Cortex of kidney (tissue), 1 donor: ENCODE data around the gene HCRTR1.
"Not testable (repeated sequence)": the region's sequence is repeated elsewhere in the genome, so short reads cannot be mapped to it uniquely, and the experiment has no call there.

ENCODE experiments used
- DNase-seq: peaks from one replicate; lab custom pipeline; 2025; lab: John Stamatoyannopoulos, UW

Gene HCRTR1

DNA sequence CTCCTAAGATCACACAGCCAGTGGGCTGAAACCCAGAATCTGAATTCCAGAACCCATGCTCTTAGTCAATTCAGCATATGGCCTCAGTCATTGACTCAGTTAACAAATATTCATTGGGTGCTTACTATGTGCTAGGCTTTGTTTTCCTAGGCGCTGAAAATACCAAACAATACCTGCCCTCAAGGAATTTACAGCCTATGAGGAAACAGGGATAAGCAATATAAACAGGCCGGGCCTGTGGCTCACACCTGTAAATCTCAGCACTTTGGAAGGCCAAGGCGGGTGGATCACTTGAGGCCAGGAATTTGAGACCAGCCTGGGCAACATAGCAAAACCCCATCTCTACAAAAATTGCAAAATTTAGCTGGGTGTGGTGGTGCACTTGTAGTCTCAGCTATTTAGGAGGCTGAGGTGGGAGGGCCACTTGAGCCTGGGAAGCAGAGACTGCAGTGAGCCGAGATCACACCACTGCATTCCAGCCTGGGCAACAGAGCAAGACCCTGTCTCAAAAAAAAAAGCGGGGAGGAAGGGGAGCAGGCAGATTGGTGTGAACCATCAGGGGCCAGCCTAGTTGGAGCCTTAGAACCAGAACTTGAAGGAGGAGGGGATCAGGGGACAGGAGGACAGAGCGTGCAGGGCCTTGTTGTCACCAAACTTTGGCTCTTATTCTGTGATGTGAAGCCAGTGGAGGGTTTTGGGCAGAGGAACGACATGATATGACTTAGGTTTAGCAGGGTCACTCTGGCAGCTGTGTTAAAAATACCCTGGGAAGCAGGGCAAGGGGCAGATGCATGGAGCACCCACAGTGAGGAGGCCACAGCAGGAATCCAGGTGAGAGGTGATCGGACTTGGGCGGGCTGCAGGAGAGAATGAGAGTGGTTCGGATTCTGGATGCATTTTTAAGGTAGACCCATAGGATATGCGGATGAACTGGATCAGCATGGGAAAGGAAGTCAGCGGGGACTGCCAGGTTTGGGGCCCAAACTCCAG, 35.4 kb upstream of the HCRTR1 start:
- no peak for DNase-seq

DNA sequence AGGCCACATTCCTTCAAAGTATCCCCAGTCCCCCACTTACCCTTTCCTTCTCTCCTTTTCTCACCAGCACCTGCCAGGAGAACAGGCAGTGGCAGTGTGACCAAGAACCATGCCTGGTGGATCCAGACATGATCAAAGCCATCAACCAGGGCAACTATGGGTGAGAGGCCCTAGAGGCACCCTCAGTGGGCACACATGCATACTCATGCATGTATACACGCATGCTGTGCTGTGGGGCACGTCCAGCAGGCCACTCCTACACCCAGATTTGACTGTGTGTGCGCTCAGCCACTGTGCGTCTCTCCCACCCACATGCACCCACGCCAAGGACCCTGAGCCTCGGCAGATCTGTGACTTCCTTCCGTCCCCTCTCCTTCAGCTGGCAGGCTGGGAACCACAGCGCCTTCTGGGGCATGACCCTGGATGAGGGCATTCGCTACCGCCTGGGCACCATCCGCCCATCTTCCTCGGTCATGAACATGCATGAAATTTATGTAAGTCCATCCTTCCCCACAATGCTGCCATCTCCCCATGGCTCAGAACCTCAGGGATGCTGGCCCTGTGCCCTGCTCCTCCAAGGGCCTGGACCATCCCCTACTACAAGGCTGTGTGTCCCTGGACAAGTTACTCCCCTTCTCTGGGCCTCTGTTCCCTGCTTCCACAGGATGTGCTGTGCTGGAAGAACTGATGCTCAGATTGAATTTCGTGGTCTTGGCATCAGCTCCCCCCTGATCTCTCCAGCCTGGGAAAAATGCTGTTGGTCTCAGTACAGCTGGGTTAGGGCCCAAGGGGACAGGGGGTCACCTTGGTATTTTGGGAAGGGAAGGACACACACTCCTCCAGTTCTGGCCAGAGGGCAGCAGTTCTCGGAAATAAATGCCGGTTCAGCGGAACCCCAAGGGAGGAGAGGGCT, 34.2 kb upstream of the HCRTR1 start:
- no peak for DNase-seq

DNA sequence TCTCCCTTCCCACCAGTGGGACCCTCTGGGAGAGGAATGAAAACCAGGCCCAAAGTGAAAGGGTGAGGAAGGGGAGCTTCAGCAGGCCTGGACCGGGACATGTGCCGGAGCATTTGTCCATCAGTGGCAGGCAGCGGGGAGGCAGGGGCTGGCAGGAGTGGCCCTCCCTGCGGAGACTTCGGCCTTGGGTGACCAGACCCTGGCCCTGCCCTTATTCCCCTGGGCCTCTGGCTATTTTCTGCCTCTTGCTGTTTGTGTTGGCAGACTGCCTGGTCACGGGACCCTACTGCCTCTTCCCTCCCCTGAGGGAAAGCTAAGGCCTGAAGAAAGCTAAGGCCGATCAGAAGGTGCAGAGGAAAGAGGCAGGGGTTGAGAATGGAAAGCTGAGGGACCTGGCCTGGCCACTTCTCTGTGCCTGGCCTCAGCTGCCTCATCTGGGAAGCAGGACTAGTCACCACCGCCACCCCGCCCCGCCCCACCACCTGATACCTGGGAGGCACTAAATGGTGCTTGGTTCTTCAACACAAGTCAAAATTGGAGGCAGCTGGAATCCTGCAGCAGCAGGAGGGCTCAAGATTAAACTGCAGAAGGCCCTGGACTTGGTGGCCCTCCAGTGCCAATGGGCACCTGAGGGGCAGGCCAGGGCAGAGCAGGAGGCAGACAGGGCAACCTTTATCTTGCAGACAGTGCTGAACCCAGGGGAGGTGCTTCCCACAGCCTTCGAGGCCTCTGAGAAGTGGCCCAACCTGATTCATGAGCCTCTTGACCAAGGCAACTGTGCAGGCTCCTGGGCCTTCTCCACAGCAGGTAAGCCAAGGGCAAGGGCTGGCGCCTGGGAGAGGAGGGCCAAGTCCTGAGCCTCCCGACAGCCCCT, 33.3 kb upstream of the HCRTR1 start:
- DNase-seq, result no peak

DNA sequence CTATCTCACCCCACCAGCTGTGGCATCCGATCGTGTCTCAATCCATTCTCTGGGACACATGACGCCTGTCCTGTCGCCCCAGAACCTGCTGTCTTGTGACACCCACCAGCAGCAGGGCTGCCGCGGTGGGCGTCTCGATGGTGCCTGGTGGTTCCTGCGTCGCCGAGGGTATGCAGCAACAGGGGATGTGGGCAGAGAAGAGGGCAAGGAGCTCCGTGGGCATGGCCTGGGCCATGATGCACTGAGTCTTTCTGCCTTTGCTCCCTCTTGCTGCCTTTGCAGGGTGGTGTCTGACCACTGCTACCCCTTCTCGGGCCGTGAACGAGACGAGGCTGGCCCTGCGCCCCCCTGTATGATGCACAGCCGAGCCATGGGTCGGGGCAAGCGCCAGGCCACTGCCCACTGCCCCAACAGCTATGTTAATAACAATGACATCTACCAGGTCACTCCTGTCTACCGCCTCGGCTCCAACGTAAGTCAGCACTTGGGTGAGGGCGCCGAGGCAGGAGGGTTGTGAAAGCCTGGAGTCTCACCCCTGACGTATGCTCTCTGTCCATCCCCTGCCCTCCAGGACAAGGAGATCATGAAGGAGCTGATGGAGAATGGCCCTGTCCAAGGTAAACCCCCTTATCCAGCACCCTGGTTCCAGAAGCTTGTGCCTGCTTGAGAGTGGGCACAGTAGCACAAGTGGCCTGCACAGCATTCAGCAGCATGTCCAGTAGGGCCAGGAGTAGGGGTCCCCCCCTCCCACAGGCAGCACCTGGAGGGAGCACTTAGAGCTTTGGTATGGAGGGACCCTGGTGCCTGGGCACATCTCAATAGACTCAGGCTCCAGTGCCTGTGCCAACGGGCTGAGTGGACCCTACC, 32.4 kb upstream of the HCRTR1 start:
- no peak for DNase-seq

DNA sequence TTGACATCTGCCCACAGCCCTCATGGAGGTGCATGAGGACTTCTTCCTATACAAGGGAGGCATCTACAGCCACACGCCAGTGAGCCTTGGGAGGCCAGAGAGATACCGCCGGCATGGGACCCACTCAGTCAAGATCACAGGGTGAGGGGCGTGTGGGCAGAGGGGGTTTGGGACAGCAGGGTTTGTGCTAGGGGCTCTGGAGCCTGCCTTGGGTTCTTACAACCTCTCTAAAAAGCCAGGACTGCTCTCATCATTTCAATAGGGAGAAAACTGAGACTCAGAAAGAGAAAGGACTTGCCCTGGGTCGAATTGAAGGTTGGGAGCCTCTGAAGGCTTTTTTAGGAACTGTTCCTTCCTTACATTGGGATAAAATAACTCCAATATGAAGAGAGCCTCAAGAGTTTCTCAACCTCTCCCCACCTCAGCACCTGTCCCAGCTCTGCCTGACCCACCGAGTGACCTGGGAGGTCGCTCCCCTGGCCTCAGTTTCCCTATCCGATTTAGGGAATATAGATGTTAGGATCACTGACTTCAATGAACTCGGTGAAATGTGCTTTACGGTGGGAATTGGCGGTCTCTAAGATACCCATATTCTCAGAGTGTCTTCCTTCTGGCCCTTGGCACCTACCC, 31.6 kb upstream of the HCRTR1 start:
- no peak for DNase-seq

DNA sequence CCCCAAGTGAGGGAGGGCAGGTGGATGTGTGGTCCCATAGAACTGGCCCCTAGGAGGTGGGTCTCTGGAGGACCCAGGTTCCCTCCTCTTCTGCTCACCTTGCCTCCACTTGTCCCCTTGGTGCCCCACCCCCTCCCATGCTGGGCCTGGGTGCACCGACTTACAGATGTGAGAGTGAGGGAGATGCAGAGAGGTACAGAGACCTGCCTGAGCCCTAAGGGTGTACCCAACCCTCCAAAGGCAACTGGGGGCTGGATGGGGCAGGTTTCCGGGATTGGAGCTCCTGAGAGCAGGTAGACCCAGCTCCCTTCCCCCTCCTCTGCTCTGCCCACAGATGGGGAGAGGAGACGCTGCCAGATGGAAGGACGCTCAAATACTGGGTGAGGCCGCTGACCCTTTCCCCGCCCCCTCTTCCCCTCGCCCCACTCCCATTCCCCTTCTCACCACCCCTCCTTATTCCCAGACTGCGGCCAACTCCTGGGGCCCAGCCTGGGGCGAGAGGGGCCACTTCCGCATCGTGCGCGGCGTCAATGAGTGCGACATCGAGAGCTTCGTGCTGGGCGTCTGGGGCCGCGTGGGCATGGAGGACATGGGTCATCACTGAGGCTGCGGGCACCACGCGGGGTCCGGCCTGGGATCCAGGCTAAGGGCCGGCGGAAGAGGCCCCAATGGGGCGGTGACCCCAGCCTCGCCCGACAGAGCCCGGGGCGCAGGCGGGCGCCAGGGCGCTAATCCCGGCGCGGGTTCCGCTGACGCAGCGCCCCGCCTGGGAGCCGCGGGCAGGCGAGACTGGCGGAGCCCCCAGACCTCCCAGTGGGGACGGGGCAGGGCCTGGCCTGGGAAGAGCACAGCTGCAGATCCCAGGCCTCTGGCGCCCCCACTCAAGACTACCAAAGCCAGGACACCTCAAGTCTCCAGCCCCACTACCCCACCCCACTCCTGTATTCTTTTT, 30.8 kb upstream of the HCRTR1 start:
- DNase-seq, result no peak

DNA sequence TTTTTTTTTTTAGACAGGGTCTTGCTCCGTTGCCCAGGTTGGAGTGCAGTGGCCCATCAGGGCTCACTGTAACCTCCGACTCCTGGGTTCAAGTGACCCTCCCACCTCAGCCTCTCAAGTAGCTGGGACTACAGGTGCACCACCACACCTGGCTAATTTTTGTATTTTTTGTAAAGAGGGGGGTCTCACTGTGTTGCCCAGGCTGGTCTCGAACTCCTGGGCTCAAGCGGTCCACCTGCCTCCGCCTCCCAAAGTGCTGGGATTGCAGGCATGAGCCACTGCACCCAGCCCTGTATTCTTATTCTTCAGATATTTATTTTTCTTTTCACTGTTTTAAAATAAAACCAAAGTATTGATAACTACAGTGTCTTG, 30.2 kb upstream of the HCRTR1 start:
- not testable (repeated sequence) for DNase-seq

DNA sequence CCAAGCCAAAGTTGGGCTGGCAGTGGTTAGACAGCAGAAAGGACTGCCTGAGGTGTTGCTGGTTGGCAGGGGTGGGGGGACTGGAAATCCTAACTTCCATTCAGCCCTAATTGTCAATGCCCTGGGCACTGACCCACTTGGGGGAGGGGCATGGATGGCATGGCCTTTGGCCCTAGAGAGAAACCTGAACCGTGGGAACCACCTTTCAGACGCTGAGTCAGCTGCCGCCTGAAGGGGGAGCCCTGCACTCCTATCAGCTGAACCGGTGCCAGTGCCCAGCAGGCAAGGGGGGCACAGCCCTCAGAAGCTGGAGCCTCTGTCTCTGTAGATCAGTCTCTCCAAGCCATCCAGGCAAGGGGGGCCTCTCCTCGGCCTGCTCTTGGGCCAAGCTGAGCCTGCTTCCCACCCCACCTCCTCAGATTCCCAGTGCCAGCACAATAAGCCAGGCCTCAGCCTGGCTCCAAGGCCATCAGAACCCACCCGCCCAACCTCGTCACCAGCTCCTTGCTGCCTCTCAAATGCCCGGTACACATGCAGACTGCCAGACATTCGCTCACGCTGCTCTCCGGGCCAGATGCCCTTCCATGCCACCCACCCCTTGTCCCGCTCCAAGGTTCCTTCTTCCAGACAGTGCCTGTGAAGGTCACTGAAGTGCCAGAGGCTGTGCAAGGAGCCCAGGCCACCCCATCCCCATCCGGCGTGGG, 29.6 kb upstream of the HCRTR1 start:
- no peak for DNase-seq

DNA sequence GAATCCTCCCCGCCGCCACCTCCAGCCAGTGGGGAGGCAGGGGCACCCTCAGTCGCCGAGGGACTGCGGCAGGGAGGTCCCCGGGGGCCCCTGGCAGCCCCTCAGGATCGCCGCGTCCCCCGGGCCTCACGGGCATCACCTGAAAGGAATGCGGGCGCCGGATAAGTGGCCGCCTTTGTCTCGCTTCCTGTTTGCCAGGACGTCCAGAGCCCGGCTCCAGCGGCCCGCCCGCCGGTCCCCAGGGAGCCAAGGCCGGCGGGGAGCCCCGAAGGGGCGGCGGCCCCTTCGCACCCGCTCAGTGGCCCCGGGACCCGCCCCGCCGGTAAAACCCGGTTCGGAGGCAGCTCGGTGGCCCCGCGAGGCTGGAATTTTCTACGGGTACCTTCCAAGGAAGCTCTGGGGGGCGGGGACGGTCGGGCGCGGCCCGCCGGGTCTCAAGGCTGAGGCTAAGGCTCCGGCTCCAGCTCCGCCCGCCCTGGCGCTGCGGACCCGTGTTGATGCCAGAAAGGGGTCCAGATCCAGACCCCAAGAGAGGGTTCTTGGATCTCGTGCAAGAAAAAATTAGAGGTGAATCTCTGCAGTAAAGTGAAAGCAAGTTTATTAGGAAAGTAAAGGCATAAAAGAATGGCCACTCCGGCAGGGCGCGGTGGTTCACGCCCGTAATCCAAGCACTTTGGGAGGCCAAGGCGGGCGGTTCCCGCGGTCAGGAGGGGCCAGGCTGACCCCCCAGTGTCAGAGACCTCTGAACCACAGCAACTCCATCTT, 28.6 kb upstream of the HCRTR1 start:
- no peak for DNase-seq

DNA sequence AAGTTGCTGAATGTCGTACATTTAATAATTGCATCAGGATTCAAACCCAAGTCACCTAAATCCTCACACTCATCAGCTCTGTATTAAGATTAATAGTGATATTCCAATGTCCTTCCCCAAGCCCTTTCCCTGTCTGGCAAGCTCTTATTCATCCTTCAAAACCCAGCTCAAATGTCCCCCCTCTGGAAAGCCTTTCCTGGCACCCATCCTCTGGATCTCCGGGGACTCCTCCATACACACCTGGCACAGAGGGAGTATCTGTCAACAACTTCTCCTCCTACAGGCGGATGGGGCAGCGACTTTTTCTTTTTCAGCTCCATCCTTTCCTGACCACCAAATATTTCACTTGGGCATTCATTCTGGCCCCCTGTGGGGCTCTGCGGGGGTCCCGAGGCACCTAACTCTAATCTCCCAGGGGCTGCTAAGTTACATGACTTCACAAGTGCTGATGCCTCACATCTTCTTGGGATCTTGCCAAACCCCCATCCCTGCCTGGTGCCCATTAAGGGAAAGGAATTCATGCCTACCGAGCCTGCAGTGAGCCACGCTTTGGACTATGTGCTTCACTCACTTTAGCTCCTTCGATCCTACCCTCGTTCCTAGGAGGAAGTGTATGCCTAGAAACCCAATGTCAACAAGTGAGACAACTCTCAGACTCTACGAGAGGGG, 25.9 kb upstream of the HCRTR1 start:
- no peak for DNase-seq

DNA sequence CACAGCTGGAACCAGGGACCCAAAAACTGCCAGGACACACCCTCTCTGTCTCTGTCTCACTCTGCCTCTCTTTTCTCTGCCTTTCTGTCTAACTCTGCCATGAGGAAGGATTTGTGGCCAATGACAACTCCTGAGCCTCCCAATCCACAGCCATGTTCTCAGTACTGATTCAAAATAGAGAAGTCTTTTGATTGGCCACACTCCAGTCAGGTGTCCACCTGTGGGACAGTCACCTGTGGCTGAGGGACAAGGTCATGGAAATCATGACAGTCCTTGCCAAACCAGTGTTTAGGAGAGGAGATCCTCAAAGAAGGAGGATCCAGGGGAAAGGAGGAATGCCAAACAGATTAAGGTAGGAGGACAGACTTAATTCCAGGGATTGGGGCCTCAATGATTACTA, 25.4 kb upstream of the HCRTR1 start:
- DNase-seq, result no peak

DNA sequence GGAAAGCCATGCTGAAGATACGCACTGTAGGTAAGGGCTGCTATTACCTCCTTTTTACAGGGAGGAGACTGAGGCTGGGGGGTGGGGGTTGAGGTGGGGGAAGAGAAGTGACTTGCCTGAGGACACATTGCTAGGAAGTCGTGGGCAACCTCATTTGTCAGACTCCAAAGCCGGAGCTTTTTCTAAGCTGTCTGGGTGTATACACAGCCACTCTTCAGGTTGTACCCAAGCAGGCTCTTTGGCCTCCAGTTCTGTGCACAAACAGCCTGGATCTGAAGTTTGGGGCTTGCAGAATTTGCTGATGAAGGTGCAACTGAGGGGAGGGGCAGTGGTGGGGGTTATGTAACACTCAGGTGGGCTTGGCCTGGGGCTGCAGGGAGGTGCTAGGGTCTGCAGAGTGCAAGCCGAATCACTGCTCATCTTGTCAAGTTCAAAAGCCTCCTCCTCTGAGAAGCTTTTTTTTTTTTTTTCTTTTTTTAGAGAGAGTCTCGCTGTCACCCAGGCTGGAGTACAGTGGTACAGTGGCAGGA, 24.3 kb upstream of the HCRTR1 start:
- no peak for DNase-seq

DNA sequence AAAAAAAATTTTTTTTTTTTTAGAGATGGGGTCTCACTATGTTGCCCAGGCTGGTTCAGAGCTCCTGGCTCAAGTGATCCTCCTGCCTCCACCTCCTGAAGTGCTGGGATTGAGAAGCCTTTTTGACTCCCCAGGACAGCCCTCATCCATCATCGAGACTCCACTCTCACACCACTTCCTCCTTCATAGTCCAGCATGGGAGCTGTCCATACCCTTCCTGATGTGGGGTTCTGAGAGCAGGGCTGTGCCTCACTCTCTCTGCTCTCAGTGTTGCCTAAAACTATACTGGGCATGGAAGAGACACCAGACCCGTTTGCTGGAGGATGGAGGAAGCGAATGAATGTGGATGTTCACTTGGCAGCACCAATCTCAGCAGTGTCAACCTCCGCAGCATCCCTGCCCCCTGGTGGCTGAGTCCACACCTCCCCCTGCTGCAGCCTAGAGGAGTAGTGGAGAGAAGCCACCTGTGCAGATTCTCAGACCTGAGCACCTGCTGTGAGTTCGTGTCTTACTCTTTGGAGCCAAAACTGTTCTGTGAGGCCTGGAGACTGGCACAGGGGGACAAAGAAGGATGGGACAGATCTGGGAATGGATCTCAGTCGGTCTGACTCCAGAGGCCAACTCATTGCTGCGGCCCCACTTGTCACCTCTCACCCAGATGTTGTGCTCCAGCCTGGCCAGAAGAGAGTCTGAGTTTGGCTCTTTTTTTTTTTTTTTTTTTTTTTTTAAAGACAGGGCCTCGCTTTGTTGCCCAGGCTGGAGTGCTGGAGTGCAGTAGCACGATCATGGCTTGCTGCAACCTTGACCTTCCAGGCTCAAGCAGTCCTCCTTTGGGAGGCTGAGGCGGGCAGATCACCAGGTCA, 23.5 kb upstream of the HCRTR1 start:
- DNase-seq, result no peak

DNA sequence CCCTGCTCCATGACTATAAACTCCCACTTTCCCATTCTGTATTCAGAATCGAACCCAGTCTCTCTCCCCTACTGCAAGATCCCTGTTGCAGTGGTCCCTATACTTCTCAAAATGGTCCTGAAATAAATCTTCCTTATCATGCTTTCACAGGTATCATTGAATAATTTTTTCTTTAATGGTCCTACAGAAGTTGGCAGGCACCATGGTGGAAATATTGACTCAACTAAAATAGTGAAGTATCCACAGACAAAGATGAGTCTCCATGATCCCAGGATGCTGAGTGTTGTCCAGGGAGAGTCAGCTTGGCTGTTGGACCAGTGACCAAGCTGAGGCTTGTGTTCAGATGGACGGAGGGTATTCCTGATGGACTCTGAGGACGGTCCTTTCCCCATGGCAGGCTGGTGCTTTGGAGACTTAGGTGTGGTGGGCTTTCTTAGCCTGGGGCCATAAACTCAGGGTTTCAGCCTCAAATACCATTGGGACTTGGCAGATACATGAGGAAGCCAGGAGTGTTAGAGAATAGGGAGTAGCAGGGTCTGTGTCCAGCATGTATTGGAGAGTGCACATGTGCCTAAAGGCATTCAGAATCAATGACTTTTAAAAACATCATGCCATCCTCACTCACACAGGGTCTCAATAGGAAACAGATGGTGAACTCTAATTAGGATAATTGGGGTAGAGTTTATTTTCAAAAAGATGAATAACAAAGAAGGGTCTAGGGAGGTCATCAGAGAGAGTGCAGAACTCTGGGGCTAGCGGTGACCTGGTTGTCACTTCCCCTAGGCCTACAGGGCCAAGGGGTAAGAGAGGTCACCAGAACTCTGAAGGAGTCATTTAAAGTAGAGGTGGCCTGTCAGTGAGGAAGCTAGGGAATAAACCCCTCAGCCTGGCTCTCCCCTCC, 21.4 kb upstream of the HCRTR1 start:
- no peak for DNase-seq

DNA sequence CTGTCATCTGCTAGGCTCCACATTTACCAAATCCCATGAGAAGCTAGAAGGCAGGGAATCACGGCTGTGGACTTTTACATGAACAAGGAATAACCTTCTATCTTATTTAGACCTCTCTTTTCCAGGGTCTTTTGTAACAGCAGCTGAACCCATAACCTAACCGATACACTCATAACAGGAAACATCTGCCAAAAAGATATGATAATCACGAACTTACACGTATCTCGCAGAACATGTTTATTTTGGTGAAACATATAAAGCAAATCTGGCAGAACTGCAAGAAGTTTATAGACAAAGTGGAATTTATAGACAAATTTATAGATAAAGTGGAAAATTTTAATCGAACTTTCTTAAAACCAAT, 20.8 kb upstream of the HCRTR1 start:
- DNase-seq, result no peak
